NK-92 (cell line): Measurements from ENCODE around the gene POLA2.
"Not testable (repeated sequence)": the region's sequence is repeated elsewhere in the genome, so short reads cannot be mapped to it uniquely, and the experiment has no call there.

Experiments used
- DNase-seq: peaks from one replicate; lab custom pipeline; 2025; ENCODE audit not compliant: unreplicated experiment; lab: John Stamatoyannopoulos, UW

POLA2 gene

DNA sequence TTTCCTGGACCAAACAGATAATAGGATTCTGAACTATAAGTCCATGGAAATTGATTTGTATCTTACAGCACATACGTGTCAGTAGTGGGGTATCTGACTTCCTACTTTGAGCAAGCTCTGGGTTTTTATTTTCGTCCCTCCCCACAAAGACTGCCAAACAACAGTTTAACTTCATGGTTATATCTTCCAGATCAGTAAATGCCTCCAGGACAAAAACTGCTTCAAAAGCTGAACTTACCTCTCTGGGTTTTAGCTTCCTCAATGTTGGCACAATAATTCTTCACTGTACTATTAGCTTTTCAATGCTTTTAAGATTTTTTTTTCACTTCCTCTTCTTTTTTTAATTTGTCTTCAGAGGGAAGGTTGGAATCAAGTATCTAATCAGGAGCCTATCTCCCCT, 67.7 kb downstream of the POLA2 start:
- no peak for DNase-seq

DNA sequence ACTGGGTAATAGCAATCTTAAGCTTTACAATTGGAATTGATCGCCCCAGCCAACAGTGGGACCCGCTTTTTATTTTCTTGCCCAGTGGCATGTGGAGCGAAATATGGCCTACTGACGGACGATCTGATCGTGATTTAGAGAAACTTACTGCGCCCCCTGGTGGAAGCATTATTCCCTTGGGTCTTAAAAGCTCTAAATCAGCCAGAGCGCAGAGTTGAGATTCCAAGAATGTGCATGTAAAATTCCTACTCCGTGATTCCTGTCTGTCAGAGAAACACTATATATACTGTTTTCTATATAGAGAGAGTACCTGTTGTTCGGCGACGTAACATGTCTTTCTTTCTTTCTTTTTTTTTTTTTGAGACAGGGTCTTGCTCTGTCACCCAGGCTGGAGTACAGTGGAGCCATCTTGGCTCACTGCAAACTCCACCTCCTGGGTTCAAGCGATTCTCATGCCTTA, 68.2 kb downstream of the POLA2 start:
- DNase-seq, result no peak

DNA sequence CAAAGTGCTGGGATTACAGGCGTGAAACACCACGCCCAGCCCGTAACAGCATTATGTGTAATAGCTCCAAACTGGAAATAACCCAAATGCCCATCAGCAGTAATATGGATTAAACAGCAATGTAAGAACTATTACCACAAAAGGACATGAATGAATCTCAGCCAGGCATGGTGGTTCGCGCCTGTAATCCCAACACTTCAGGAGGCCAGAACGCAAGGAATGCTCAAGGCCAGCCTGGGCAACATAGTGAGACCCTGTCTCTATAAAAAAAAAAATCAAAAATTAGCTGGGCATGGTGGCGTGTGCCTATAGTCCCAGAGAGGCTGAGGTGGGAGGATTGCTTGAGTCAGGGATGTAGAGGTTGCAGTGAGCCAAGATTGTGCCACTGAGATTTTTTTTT, 68.8 kb downstream of the POLA2 start:
- no peak for DNase-seq

DNA sequence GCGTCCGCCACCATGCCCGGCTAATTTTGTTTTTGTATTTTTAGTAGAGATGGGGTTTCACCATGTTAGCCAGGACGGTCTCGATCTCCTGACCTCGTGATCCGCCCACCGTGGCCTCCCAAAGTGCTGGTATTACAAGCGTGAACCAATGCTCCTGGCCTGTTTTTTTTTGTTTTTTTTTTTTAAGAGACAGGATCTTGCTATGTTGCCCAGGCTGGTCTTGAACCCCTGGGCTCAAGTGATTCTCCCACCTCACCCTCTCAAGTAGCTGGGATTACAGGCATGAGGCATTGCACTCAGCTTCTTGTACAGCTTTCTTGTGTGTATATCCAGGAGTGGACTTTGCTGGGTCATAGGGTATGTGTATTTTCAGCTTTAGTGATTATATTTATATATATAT, 70.8 kb downstream of the POLA2 start:
- not testable (repeated sequence) for DNase-seq

DNA sequence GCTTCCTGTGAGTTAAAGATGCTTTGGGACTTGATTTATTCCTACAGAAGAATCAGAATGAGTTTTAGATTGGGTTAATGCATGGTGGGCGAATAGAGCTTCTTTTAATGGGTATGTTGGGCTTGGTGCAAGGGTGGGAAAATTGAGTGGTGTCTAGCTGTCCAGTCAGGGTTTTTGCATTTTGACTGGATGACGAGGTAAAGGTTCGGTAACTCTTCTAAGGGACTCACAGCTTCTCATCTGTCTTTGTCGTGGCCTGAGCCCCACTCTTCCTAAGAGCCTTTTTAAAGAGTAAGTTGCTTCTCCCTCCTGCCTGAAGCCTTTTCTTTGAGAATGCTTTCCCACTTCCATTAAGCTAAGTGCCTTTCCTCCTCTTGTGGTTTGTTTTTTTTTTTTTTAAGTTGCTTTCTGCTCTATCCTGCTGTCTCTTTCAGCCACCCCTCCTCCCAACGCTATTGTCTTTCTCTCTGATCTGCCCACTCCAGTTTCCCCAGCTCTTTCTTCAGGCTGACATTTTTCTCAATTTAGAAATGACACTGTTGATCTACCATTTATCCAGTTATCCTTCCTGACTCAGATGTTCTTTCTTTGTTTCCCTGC, 73.0 kb downstream of the POLA2 start:
- DNase-seq, result no peak

DNA sequence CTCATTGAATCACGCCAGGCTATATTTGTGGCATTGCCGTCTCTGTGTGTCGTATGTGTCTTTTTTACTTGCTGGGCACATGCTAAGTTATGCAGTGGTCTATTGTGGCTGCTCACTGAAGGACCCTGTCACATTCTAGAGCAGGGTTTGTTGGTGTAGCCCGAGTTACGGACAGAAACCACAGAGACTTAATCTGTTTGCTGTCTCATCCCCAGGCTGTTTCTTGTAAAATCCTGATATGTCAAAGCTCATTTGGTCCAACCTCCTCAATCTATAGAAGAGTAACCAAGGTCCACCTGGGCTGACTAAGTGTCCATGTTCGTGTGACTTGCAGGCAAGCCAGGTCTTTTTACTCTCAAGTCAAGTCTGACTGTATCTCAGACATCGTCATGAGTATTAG, 76.9 kb downstream of the POLA2 start:
- no peak for DNase-seq

DNA sequence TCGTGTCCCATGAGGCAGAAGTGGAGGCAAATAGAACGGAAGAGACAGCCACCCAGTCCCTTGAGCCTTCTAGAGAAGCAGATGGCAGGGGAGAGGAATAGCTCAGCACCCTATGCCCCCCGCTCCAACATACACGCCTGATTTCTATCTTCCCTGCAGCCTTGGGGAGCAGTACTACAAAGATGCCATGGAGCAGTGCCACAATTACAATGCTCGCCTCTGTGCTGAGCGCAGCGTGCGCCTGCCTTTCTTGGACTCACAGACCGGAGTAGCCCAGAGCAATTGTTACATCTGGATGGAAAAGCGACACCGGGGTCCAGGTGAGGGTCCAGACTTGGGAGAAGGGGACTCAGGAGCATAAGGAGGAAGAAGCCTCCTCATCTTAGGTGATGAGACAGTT, 78.5 kb downstream of the POLA2 start:
- DNase-seq, result no peak

DNA sequence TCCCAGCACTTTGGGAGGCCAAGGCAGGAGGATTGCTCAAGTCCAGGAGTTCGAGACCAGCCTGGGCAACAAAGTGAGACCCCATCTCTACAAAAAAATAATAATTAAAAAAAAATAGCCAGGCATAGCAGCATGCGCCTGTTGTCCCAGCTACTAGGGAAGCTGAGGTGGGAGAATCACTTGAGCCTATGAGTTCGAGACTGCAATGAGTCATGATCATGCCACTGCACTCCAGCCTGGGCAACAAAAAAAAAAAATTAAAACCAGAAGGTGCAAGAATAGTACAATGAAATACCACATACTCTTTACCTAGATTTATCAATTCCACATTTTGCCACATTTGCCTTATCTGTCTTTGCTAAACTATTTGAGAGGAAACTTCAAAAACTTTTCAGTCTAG, 80.1 kb downstream of the POLA2 start:
- no peak for DNase-seq
